IMR-90 (cell line): ENCODE data around the gene PRR5. TPM values are rescaled to one million over a fixed set of nuclear protein-coding genes. Genes with fewer than 3 reads are reported as not detected.

Experiments used
- ATAC-seq: fragments of 200-7000 bp; cut with Tn5 transposase; 2 replicates; pipeline ENCODE4 v1.9.1; 2020; ENCODE audit warnings: low read depth, mild to moderate bottlenecking, moderate library complexity
- BruUV-seq: library from RNA; stranded (reverse); fragments of 400-500 nt; replicated peaks from 2 replicates; lab custom pipeline; 2021; lab: Mats Ljungman, UMichigan
- CTCF ChIA-PET: fragments of 300-600 bp; formaldehyde crosslinking; extraction: SDS; loops from one replicate; lab custom pipeline; 2021; ENCODE audit warnings: antibody characterized with exemption; lab: Yijun Ruan, JAX
- POLR2A ChIA-PET: fragments of 300-600 bp; sonication (Branson Sonifier 250); formaldehyde crosslinking; loops from one replicate; lab custom pipeline; 2022; ENCODE audit warnings: antibody characterized with exemption; ENCODE audit not compliant: unreplicated experiment; lab: Charles Lee
- DNase-seq: peaks from one replicate; pipeline ENCODE4 v3.0.0; 2013
- H2AFZ ChIP-seq: replicated peaks from 2 replicates; pipeline ENCODE3; 2013; ENCODE audit warnings: low read length, mild to moderate bottlenecking; ENCODE audit not compliant: poor library complexity
- H2AK5ac ChIP-seq: 2 replicates; pipeline ENCODE4 v1.6.1; 2013; ENCODE audit warnings: low read depth, low read length, inconsistent platforms
- H2AK9ac ChIP-seq: replicated peaks from 2 replicates; pipeline ENCODE3; 2013; ENCODE audit warnings: mild to moderate bottlenecking, low read depth, low read length, moderate library complexity; ENCODE audit not compliant: poor library complexity
- H2BK120ac ChIP-seq: 2 replicates; pipeline ENCODE4 v1.6.1; 2013; ENCODE audit warnings: low read depth, low read length, inconsistent platforms
- H2BK15ac ChIP-seq: 3 replicates; pipeline ENCODE4 v1.6.1; 2013; ENCODE audit warnings: low read depth, low read length, inconsistent platforms
- H2BK20ac ChIP-seq: 2 replicates; pipeline ENCODE4 v1.6.1; 2013; ENCODE audit warnings: low read depth, mild to moderate bottlenecking, inconsistent platforms, low read length, moderate library complexity
- H2BK5ac ChIP-seq: 2 replicates; pipeline ENCODE4 v1.6.1; 2013; ENCODE audit warnings: mild to moderate bottlenecking, low read depth, low read length, inconsistent platforms; ENCODE audit not compliant: poor library complexity, severe bottlenecking
- H3K14ac ChIP-seq: replicated peaks from 2 replicates; pipeline ENCODE4 v1.6.1; 2013; ENCODE audit warnings: low read depth, low read length, inconsistent platforms
- H3K18ac ChIP-seq: 2 replicates; pipeline ENCODE4 v1.6.1; 2013; ENCODE audit warnings: low read depth, low read length, control low read depth
- H3K23ac ChIP-seq: 2 replicates; pipeline ENCODE4 v1.6.1; 2013; ENCODE audit warnings: low read depth, low read length, inconsistent platforms
- H3K27ac ChIP-seq: 2 replicates; pipeline ENCODE4 v1.5.1; 2013; ENCODE audit warnings: mild to moderate bottlenecking, control low read depth, low read length; ENCODE audit not compliant: insufficient read depth
- H3K27me3 ChIP-seq: 2 replicates; pipeline ENCODE4 v1.6.1; 2013; ENCODE audit warnings: low read length; ENCODE audit not compliant: control insufficient read depth, insufficient read depth
- H3K36me3 ChIP-seq: 2 replicates; pipeline ENCODE4 v1.6.1; 2013; ENCODE audit warnings: low read length, mixed read lengths; ENCODE audit not compliant: control insufficient read depth, insufficient read depth
- H3K4ac ChIP-seq: 2 replicates; pipeline ENCODE4 v1.6.1; 2013; ENCODE audit warnings: low read depth, low read length, inconsistent platforms
- H3K4me1 ChIP-seq: 2 replicates; pipeline ENCODE4 v1.6.1; 2013; ENCODE audit warnings: low read length, mixed read lengths; ENCODE audit not compliant: control insufficient read depth, insufficient read depth
- H3K4me2 ChIP-seq: 2 replicates; pipeline ENCODE4 v1.6.1; 2013; ENCODE audit warnings: low read depth, mild to moderate bottlenecking, control low read depth, low read length, moderate library complexity
- H3K4me3 ChIP-seq: 2 replicates; pipeline ENCODE4 v1.5.1; 2013; ENCODE audit warnings: low read depth, mild to moderate bottlenecking, control low read depth, low read length, moderate library complexity; ENCODE audit not compliant: insufficient read depth
- H3K56ac ChIP-seq: 2 replicates; pipeline ENCODE4 v1.6.1; 2013; ENCODE audit warnings: low read length, inconsistent platforms; ENCODE audit not compliant: insufficient read depth; ENCODE audit errors: extremely low read depth
- H3K79me1 ChIP-seq, 2 experiments: 2 replicates each; pipeline ENCODE4 v1.6.1; 2013; ENCODE audit warnings: low read length in 2 of 2, inconsistent platforms in 1 of 2, low read depth in 1 of 2
- H3K9ac ChIP-seq: 2 replicates; pipeline ENCODE4 v1.6.1; 2013; ENCODE audit warnings: low read depth, low read length, control low read depth
- H3K9me1 ChIP-seq: 2 replicates; pipeline ENCODE4 v1.6.1; 2013; ENCODE audit warnings: low read length, inconsistent platforms; ENCODE audit not compliant: insufficient read depth
- H3K9me3 ChIP-seq: 2 replicates; pipeline ENCODE4 v1.6.1; 2013; ENCODE audit warnings: low read length; ENCODE audit not compliant: control insufficient read depth, insufficient read depth
- H4K20me1 ChIP-seq: 2 replicates; pipeline ENCODE4 v1.6.1; 2013; ENCODE audit warnings: low read length, inconsistent platforms; ENCODE audit not compliant: insufficient read depth
- H4K5ac ChIP-seq: 2 replicates; pipeline ENCODE4 v1.6.1; 2013; ENCODE audit warnings: mild to moderate bottlenecking, low read depth, low read length, control low read depth
- H4K8ac ChIP-seq, 2 experiments: 2 replicates each; pipeline ENCODE4 v1.6.1; 2013; ENCODE audit warnings: low read depth in 2 of 2, low read length in 2 of 2, control low read depth in 1 of 2, inconsistent platforms in 1 of 2
- H4K91ac ChIP-seq: 2 replicates; pipeline ENCODE4 v1.6.1; 2013; ENCODE audit warnings: low read depth, low read length, inconsistent platforms; ENCODE audit not compliant: insufficient read depth
- CEBPB ChIP-seq: IDR thresholded peaks from 2 replicates; pipeline ENCODE4 v1.6.1; 2012; ENCODE audit warnings: low read depth, low read length, improper control_type of control experiment
- FOS ChIP-seq: fragments of 150-350 bp; IDR thresholded peaks from 2 replicates; pipeline ENCODE4 v1.6.1; 2016; ENCODE audit warnings: low read depth, low read length
- WGBS, 2 experiments: methylation state at CpG; one replicate each; pipeline versions ENCODE4 v1.1.5 to v1.1.7; 2013; ENCODE audit warnings: missing lambda C conversion rate in 2 of 2; ENCODE audit not compliant: insufficient read length in 1 of 2; ENCODE audit errors: extremely low coverage in 2 of 2; 5-methylcytosine and 5-hydroxymethylcytosine counted together
- dilution Hi-C: fragments of 300-500 bp; cut with HindIII; formaldehyde crosslinking; loops from one replicate; pipeline ENCODE4 v1.14.3; 2018; ENCODE audit warnings: low sequenced_read_pairs; ENCODE audit not compliant: unreplicated experiment
- in situ Hi-C: fragments of 300-500 bp; cut with MboI; formaldehyde crosslinking; loops from 3 replicates; pipeline ENCODE4 v1.14.3; 2019; ENCODE audit warnings: low sequenced_read_pairs, inconsistent platforms, mixed read lengths
- intact Hi-C: fragments of 100-400 bp; cut with micrococcal nuclease; formaldehyde crosslinking; loops from 2 replicates; pipeline ENCODE4 v1.10.0; 2022
- polyA plus RNA-seq, 3 experiments: library from polyadenylated mRNA; depleted of rRNA; stranded (reverse); fragments of >200 nt; gene quantifications; 2 replicates each; pipeline ENCODE4 v1.2.3, GENCODE V29; 2012; ENCODE audit warnings: low replicate concordance in 1 of 3
- total RNA-seq: library from RNA; depleted of rRNA; stranded (reverse); fragments of >200 nt; gene quantifications from 2 replicates; pipeline ENCODE4 v1.2.3, GENCODE V29; 2012; rRNA removed

The PRR5 gene
- total and polyA plus RNA-seq, 2 of the 4 experiments (the other 2 are of a cell fraction), result 8.1 to 24.3 TPM

DNA sequence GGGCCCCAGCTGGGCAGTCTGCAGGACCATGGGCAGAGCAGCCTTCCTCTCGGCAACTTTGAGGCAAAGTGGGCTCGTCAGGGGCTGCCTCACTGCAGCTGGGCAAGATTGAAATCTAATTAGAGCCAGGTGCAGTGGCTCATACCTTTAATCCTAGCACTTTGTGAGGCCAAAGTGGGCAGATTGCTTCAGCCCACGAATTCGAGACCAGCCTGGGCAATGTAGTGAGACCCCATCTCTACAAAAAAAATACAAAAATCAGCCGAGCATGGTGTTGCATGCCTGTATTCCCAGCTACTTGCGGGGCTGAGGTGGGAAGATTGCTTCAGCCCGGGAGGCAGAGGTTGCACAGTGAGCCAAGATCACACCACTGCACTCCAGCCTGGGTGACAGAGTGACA is 84.6 kb downstream of the PRR5 start:
- Histone ChIP-seq H2BK15ac (no peak overlapping the region), H3K9ac (no peak overlapping the region), H4K8ac (no peak overlapping the region), H4K5ac (no peak overlapping the region), H3K14ac (no peak overlapping the region), H4K20me1 (no peaks in the 10 kb centered on the region), H3K9me3 (no peaks in the 10 kb centered on the region), H2BK120ac (no peak overlapping the region), H3K4me2 (no peak overlapping the region), H3K4me3 (no peak overlapping the region), H2BK20ac (no peak overlapping the region), H3K4me1 (no peaks in the 10 kb centered on the region), H3K79me1 (no peaks in the 10 kb centered on the region), H2BK5ac (no peak overlapping the region), H2AK5ac (no peak overlapping the region), H2AK9ac (no peak overlapping the region), H3K18ac (no peak overlapping the region), H3K27me3 (peaks cover 3% of the 10 kb centered on the region), H4K91ac (no peak overlapping the region), H3K23ac (no peak overlapping the region), H3K56ac (no peak overlapping the region), H3K9me1 (no peaks in the 10 kb centered on the region), H2AFZ (no peak overlapping the region), H3K4ac (no peak overlapping the region), H3K36me3 (no peaks in the 10 kb centered on the region), H3K27ac (no peak overlapping the region)
- no peak for ATAC-seq
- 83% methylated on average over 1 of the region's 7 CpGs; no CpG with 5 or more reads in 1 of the 2 experiments for WGBS, 2 experiments
- no peak for DNase-seq
- BruUV-seq, result no TSS peak
- ChIA-PET POLR2A (no interaction called here), CTCF (no interaction called here)
- intact Hi-C loops, result no loop called here
- in situ Hi-C loops, result no loop called here
- TF ChIP-seq CEBPB (no peak), FOS (no peak)
- dilution Hi-C loops, result no loop called here

Other genes with a start within 250 kb of the PRR5 start
- gene RTL6, start 204.0 kb upstream of the PRR5 start, total RNA-seq, result 16.1 TPM in 2 replicates
- 17.2 and 19.2 TPM in 2 replicates for gene RTL6, start 204.0 kb upstream of the PRR5 start, polyA plus RNA-seq (2012; rRNA removed)
- gene ARHGAP8, start 50.4 kb downstream of the PRR5 start, total RNA-seq, result 0.18 and 0.28 TPM in 2 replicates
- gene ARHGAP8, start 50.4 kb downstream of the PRR5 start, polyA plus RNA-seq (2012; rRNA removed), result 0.06 and 0.21 TPM in 2 replicates